ENCODE data around the gene SLC44A1.

Gene SLC44A1

GRCh38 chr9:105421864-105422263 is 177.4 kb downstream of the SLC44A1 start:
- Histone ChIP-seq H3K9me3 (ENCODE audit: low read length) (no peaks in the 10 kb centered on the region), H3K4me3 (ENCODE audit: low read depth in 1 of 2, low read length in 2 of 2) (no peak overlapping the region), H3K36me3 (ENCODE audit: insufficient read depth, low read length) (no peaks in the 10 kb centered on the region), H3K27me3 (ENCODE audit: control insufficient read depth in 1 of 2, insufficient read depth in 2 of 2, low read length in 2 of 2) (no peaks in the 10 kb centered on the region), H3K9ac (ENCODE audit: low read length) (no peak overlapping the region), H3K4me1 (ENCODE audit: insufficient read depth, low read length) (no peaks in the 10 kb centered on the region), H3K27ac (ENCODE audit: low read depth, low read length) (no peak overlapping the region)

- H3K36me3 ChIP-seq (ENCODE audit: insufficient read depth, low read length), result no peaks in the 10 kb centered on the region
- H3K27me3 ChIP-seq (ENCODE audit: control insufficient read depth in 1 of 2, insufficient read depth in 2 of 2, low read length in 2 of 2), result no peaks in the 10 kb centered on the region
- H3K4me3 ChIP-seq (ENCODE audit: low read depth in 1 of 2, low read length in 2 of 2), result no peak overlapping the region
- H3K9ac ChIP-seq (ENCODE audit: low read length), result no peak overlapping the region
- no peaks in the 10 kb centered on the region for H3K9me3 ChIP-seq (ENCODE audit: low read length)
- no peaks in the 10 kb centered on the region for H3K4me1 ChIP-seq (ENCODE audit: insufficient read depth, low read length)
- no peak overlapping the region for H3K27ac ChIP-seq (ENCODE audit: low read depth, low read length)
These were observed 181.5 kb downstream of the SLC44A1 start for GRCh38 chr9:105425816-105426433.

- no peak overlapping the region for H3K27ac ChIP-seq (ENCODE audit: low read depth, low read length)
- H3K36me3 ChIP-seq (ENCODE audit: insufficient read depth, low read length), result no peaks in the 10 kb centered on the region
- no peaks in the 10 kb centered on the region for H3K4me1 ChIP-seq (ENCODE audit: insufficient read depth, low read length)
These were observed 182.2 kb downstream of the SLC44A1 start for GRCh38 chr9:105426657-105427056.

GRCh38 chr9:105431424-105432246 is 187.2 kb downstream of the SLC44A1 start:
- H3K9ac ChIP-seq (ENCODE audit: low read length), result no peak overlapping the region
- H3K4me3 ChIP-seq (ENCODE audit: low read depth in 1 of 2, low read length in 2 of 2), result no peak overlapping the region
- no peaks in the 10 kb centered on the region for H3K27me3 ChIP-seq (ENCODE audit: control insufficient read depth in 1 of 2, insufficient read depth in 2 of 2, low read length in 2 of 2)
- H3K27ac ChIP-seq (ENCODE audit: low read depth, low read length), result no peak overlapping the region
- peaks cover 10% of the 10 kb centered on the region for H3K4me1 ChIP-seq (ENCODE audit: insufficient read depth, low read length)
- no peaks in the 10 kb centered on the region for H3K36me3 ChIP-seq (ENCODE audit: insufficient read depth, low read length)
- no peaks in the 10 kb centered on the region for H3K9me3 ChIP-seq (ENCODE audit: low read length)

More at GRCh38 chr9:105426657-105427056, 182.2 kb downstream of the SLC44A1 start:
- H3K4me3 ChIP-seq (ENCODE audit: low read depth in 1 of 2, low read length in 2 of 2), result no peak overlapping the region
- H3K9ac ChIP-seq (ENCODE audit: low read length), result no peak overlapping the region
- no peaks in the 10 kb centered on the region for H3K27me3 ChIP-seq (ENCODE audit: control insufficient read depth in 1 of 2, insufficient read depth in 2 of 2, low read length in 2 of 2)
- no peaks in the 10 kb centered on the region for H3K9me3 ChIP-seq (ENCODE audit: low read length)

- H3K27ac ChIP-seq (ENCODE audit: low read depth, low read length), result no peak overlapping the region
- no peak overlapping the region for H3K9ac ChIP-seq (ENCODE audit: low read length)
- no peaks in the 10 kb centered on the region for H3K9me3 ChIP-seq (ENCODE audit: low read length)
These were observed 187.9 kb downstream of the SLC44A1 start for GRCh38 chr9:105432247-105432842.

GRCh38 chr9:105435453-105435852 is 191.0 kb downstream of the SLC44A1 start:
- Histone ChIP-seq H3K9ac (ENCODE audit: low read length) (no peak overlapping the region), H3K27ac (ENCODE audit: low read depth, low read length) (no peak overlapping the region), H3K9me3 (ENCODE audit: low read length) (no peaks in the 10 kb centered on the region), H3K36me3 (ENCODE audit: insufficient read depth, low read length) (no peaks in the 10 kb centered on the region), H3K27me3 (ENCODE audit: control insufficient read depth in 1 of 2, insufficient read depth in 2 of 2, low read length in 2 of 2) (no peaks in the 10 kb centered on the region), H3K4me1 (ENCODE audit: insufficient read depth, low read length) (peaks cover 10% of the 10 kb centered on the region), H3K4me3 (ENCODE audit: low read depth in 1 of 2, low read length in 2 of 2) (no peak overlapping the region)

More at GRCh38 chr9:105432247-105432842, 187.9 kb downstream of the SLC44A1 start:
- no peak overlapping the region for H3K4me3 ChIP-seq (ENCODE audit: low read depth in 1 of 2, low read length in 2 of 2)
- no peaks in the 10 kb centered on the region for H3K27me3 ChIP-seq (ENCODE audit: control insufficient read depth in 1 of 2, insufficient read depth in 2 of 2, low read length in 2 of 2)
- H3K36me3 ChIP-seq (ENCODE audit: insufficient read depth, low read length), result no peaks in the 10 kb centered on the region
- peaks cover 10% of the 10 kb centered on the region for H3K4me1 ChIP-seq (ENCODE audit: insufficient read depth, low read length)

- H3K27ac ChIP-seq (ENCODE audit: low read depth, low read length), result no peak overlapping the region
- H3K4me1 ChIP-seq (ENCODE audit: insufficient read depth, low read length), result peaks cover 10% of the 10 kb centered on the region
- no peak overlapping the region for H3K9ac ChIP-seq (ENCODE audit: low read length)
- H3K9me3 ChIP-seq (ENCODE audit: low read length), result no peaks in the 10 kb centered on the region
- no peaks in the 10 kb centered on the region for H3K36me3 ChIP-seq (ENCODE audit: insufficient read depth, low read length)
- no peak overlapping the region for H3K4me3 ChIP-seq (ENCODE audit: low read depth in 1 of 2, low read length in 2 of 2)
- H3K27me3 ChIP-seq (ENCODE audit: control insufficient read depth in 1 of 2, insufficient read depth in 2 of 2, low read length in 2 of 2), result no peaks in the 10 kb centered on the region
These were observed 192.3 kb downstream of the SLC44A1 start for GRCh38 chr9:105436783-105437182.

- Histone ChIP-seq H3K9ac (ENCODE audit: low read length) (no peak overlapping the region), H3K36me3 (ENCODE audit: insufficient read depth, low read length) (no peaks in the 10 kb centered on the region), H3K27ac (ENCODE audit: low read depth, low read length) (no peak overlapping the region), H3K4me3 (ENCODE audit: low read depth in 1 of 2, low read length in 2 of 2) (no peak overlapping the region), H3K27me3 (ENCODE audit: control insufficient read depth in 1 of 2, insufficient read depth in 2 of 2, low read length in 2 of 2) (no peaks in the 10 kb centered on the region), H3K9me3 (ENCODE audit: low read length) (no peaks in the 10 kb centered on the region), H3K4me1 (ENCODE audit: insufficient read depth, low read length) (peaks cover 2% of the 10 kb centered on the region)
These were observed 193.3 kb downstream of the SLC44A1 start for GRCh38 chr9:105437704-105438103.

GRCh38 chr9:105438141-105438806 is 193.8 kb downstream of the SLC44A1 start:
- Histone ChIP-seq H3K27ac (ENCODE audit: low read depth, low read length) (no peak overlapping the region), H3K4me3 (ENCODE audit: low read depth in 1 of 2, low read length in 2 of 2) (no peak overlapping the region), H3K27me3 (ENCODE audit: control insufficient read depth in 1 of 2, insufficient read depth in 2 of 2, low read length in 2 of 2) (no peaks in the 10 kb centered on the region), H3K36me3 (ENCODE audit: insufficient read depth, low read length) (no peaks in the 10 kb centered on the region), H3K4me1 (ENCODE audit: insufficient read depth, low read length) (no peaks in the 10 kb centered on the region), H3K9ac (ENCODE audit: low read length) (no peak overlapping the region), H3K9me3 (ENCODE audit: low read length) (no peaks in the 10 kb centered on the region)

- Histone ChIP-seq H3K4me3 (ENCODE audit: low read depth in 1 of 2, low read length in 2 of 2) (no peak overlapping the region), H3K27ac (ENCODE audit: low read depth, low read length) (no peak overlapping the region), H3K9me3 (ENCODE audit: low read length) (no peaks in the 10 kb centered on the region), H3K9ac (ENCODE audit: low read length) (no peak overlapping the region), H3K27me3 (ENCODE audit: control insufficient read depth in 1 of 2, insufficient read depth in 2 of 2, low read length in 2 of 2) (no peaks in the 10 kb centered on the region), H3K4me1 (ENCODE audit: insufficient read depth, low read length) (no peaks in the 10 kb centered on the region), H3K36me3 (ENCODE audit: insufficient read depth, low read length) (no peaks in the 10 kb centered on the region)
These were observed 195.0 kb downstream of the SLC44A1 start for GRCh38 chr9:105439428-105439827.

- Histone ChIP-seq H3K9ac (ENCODE audit: low read length) (no peak overlapping the region), H3K4me1 (ENCODE audit: insufficient read depth, low read length) (no peaks in the 10 kb centered on the region), H3K4me3 (ENCODE audit: low read depth in 1 of 2, low read length in 2 of 2) (no peak overlapping the region), H3K36me3 (ENCODE audit: insufficient read depth, low read length) (no peaks in the 10 kb centered on the region), H3K27me3 (ENCODE audit: control insufficient read depth in 1 of 2, insufficient read depth in 2 of 2, low read length in 2 of 2) (no peaks in the 10 kb centered on the region), H3K27ac (ENCODE audit: low read depth, low read length) (no peak overlapping the region), H3K9me3 (ENCODE audit: low read length) (no peaks in the 10 kb centered on the region)
These were observed 197.2 kb downstream of the SLC44A1 start for GRCh38 chr9:105441616-105442160.
